Mucosa of rectum (tissue), 2 donors: Measurements from ENCODE around the gene KRT86.

Experiments used
- H3K27ac ChIP-seq, 2 donors: one replicate each; pipeline ENCODE4 v1.7.0; 2013; ENCODE audit warnings: inconsistent platforms in 2 of 2, low read depth in 2 of 2, low read length in 2 of 2
- H3K27me3 ChIP-seq, 2 donors: one replicate each; pipeline ENCODE4 v1.7.0; 2013; ENCODE audit warnings: low read length in 2 of 2; ENCODE audit not compliant: control insufficient read depth in 2 of 2, insufficient read depth in 2 of 2
- H3K36me3 ChIP-seq, 2 donors: one replicate each; pipeline ENCODE4 v1.7.0; 2013; ENCODE audit warnings: low read length in 2 of 2; ENCODE audit not compliant: control insufficient read depth in 2 of 2, insufficient read depth in 2 of 2
- H3K4me1 ChIP-seq, 2 donors: one replicate each; pipeline ENCODE4 v1.7.0; 2013; ENCODE audit warnings: low read length in 2 of 2, mild to moderate bottlenecking in 1 of 2; ENCODE audit not compliant: control insufficient read depth in 2 of 2, insufficient read depth in 2 of 2
- H3K4me3 ChIP-seq, 2 donors: one replicate each; pipeline ENCODE4 v1.7.0; 2013; ENCODE audit warnings: low read length in 2 of 2
- H3K9ac ChIP-seq, 2 donors: one replicate each; pipeline ENCODE4 v1.7.0; 2013; ENCODE audit warnings: low read length in 2 of 2, low read depth in 1 of 2, mild to moderate bottlenecking in 1 of 2
- H3K9me3 ChIP-seq, 2 donors: one replicate each; pipeline ENCODE4 v1.7.0; 2013; ENCODE audit warnings: low read length in 2 of 2; ENCODE audit not compliant: control insufficient read depth in 2 of 2
- donor health status: healthy.
- donor health status: Normal muscosa, but diverticular disease.

The KRT86 gene

GRCh38 chr12:52316290-52316689, 41.8 kb downstream of the KRT86 start:
- no peaks in the 10 kb centered on the region for H3K9me3 ChIP-seq
- no peaks in the 10 kb centered on the region for H3K36me3 ChIP-seq
- H3K27ac ChIP-seq: no peak overlapping the region
- H3K4me1 ChIP-seq: no peaks in the 10 kb centered on the region
- no peak overlapping the region for H3K4me3 ChIP-seq
- H3K9ac ChIP-seq: no peak overlapping the region
- H3K27me3 ChIP-seq: peaks cover 0 to 3% of the 10 kb centered on the region in 2 donors

DNA sequence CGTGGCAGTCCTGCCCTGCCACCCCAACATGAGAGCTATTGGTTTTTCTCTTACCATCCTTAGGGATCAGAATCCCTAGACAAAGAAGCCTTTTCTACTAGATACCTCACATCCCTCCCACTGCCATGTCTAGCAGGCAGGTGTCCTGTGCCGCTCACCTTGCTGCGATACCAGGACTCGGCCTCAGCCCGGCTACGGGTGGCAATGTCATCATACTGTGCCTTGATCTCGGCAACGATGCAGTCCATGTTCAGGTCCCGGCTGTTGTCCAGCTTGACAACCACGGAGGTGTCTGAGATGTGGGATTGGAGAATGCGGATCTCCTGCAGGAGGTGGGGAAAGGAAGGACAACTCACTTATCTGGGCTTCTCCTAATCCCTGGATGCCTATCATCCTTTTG, 42.3 kb downstream of the KRT86 start:
- no peak overlapping the region for H3K9ac ChIP-seq
- H3K9me3 ChIP-seq: no peaks in the 10 kb centered on the region
- no peak overlapping the region for H3K4me3 ChIP-seq
- no peak overlapping the region for H3K27ac ChIP-seq
- H3K4me1 ChIP-seq: no peaks in the 10 kb centered on the region
- peaks cover 0 to 3% of the 10 kb centered on the region in 2 donors for H3K27me3 ChIP-seq
- H3K36me3 ChIP-seq: no peaks in the 10 kb centered on the region

DNA sequence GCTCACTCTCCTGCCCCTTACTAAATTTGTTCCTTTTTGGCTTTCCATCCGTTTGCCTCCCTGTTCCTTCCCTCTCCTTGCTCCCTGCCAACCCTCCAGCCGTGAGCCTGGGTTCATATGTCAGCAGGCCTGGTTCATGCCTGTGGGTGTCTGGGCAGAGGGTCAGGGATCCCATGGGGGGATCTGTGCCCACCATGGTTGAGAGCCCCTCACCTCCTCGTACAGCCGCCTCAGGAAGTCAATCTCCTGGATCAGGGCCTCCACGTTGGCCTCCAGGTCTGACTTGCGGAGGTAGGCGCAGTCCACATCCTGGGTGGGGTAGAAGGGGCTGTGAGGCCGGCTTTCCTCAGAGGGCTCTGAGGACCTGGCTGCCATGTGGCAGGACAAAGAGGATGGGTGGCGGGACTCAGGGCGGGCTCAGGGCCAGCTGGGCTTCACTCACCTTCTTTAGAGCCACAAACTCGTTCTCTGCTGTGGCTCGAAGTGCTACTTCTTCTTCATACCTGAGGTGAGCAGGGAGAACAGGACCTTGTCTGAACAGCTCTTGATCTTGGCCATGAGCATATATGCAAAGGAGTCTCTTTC, 43.1 kb downstream of the KRT86 start:
- Histone ChIP-seq H3K9me3 (no peaks in the 10 kb centered on the region), H3K27ac (no peak overlapping the region), H3K9ac (no peak overlapping the region), H3K4me3 (no peak overlapping the region), H3K4me1 (no peaks in the 10 kb centered on the region), H3K27me3 (peaks cover 0 to 3% of the 10 kb centered on the region in 2 donors), H3K36me3 (no peaks in the 10 kb centered on the region)

GRCh38 chr12:52318241-52318990, 44.0 kb downstream of the KRT86 start:
- Histone ChIP-seq H3K9ac (no peak overlapping the region), H3K27ac (no peak overlapping the region), H3K4me3 (no peak overlapping the region), H3K9me3 (no peaks in the 10 kb centered on the region), H3K4me1 (no peaks in the 10 kb centered on the region), H3K36me3 (no peaks in the 10 kb centered on the region), H3K27me3 (no peaks in the 10 kb centered on the region)

DNA sequence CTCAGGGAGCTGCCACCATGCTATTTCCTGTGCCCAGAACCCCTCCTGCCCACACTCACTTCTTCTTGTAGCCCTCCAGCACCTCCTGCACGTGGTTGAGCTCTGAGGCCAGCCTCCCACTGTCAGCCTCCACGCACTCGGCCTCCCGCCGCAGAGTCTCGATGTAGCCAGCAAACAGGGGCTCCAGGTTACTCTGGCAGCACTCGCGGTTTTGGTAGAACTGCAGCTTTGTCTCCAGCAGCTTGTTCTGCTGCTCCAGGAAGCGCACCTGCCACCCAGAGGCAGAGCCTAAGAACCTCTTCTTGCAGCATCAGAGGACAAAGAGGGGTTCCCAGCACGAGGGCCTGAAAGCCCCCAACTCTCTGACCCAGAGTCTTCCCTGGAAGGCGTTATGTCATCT, 44.7 kb downstream of the KRT86 start:
- Histone ChIP-seq H3K9me3 (no peaks in the 10 kb centered on the region), H3K4me1 (no peaks in the 10 kb centered on the region), H3K9ac (no peak overlapping the region), H3K4me3 (no peak overlapping the region), H3K27me3 (no peaks in the 10 kb centered on the region), H3K36me3 (no peaks in the 10 kb centered on the region), H3K27ac (no peak overlapping the region)

DNA sequence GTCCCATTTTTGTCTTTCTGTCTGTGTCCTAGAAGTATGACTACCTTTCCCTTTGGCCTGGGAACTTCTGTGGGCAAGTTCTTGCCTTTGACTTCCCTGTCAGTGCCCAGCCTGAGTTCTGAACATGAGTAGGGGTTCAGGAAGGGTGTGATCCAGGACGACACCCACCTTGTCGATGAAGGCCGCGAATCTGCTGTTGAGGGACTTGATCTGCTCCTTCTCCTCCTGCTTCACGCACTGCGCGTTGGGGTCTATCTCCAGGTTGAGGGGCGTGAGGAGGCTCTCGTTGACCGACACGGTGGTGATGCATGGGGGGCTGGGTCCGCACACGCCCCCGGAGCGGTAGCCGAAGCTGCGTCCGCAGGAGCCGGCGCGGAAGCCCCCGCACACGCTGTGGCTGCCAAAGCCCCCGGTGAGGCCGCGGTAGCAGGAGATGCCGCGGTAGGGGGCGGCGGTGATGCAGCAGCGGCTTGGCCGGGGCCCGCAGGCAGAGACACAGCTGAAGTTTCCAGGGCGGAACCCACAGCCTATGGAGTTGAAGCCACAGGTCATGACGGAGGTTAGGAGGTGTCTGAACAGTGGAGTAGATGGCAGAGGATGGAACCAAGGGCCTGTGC, 46.4 kb downstream of the KRT86 start, which contains the start of gene KRT83:
TSS of gene KRT83 (minus strand) at position 615 of the 617 bp plus-strand sequence. CDS start at position 552, 63 bp downstream.
- Histone ChIP-seq H3K36me3 (no peaks in the 10 kb centered on the region), H3K9me3 (no peaks in the 10 kb centered on the region), H3K4me1 (no peaks in the 10 kb centered on the region), H3K27me3 (no peaks in the 10 kb centered on the region), H3K27ac (no peak within 1 kb of the TSS), H3K9ac (no peak within 1 kb of the TSS), H3K4me3 (no peak within 1 kb of the TSS)

DNA sequence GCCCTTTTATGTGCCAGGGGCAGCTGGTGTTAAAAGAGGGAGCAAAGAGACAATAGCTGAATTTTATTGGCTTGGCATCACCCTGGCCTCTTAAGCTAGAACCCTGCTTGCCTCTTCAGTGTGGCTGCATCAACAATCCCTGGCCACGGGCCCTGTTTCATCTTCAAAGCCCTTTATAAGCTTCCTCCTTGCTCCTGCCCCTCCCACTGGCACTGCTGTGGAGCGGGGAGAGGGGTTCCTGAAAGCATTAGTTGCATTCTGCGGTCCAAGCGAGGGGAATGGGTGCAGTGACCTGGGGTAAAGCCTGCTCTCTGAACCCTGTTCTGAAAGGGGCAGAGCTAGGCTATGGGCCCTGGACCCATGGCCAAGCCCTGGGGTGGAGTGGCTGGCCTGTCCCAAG, 47.0 kb downstream of the KRT86 start:
- no peak overlapping the region for H3K9ac ChIP-seq
- no peaks in the 10 kb centered on the region for H3K4me1 ChIP-seq
- no peak overlapping the region for H3K4me3 ChIP-seq
- no peaks in the 10 kb centered on the region for H3K27me3 ChIP-seq
- H3K9me3 ChIP-seq: no peaks in the 10 kb centered on the region
- no peaks in the 10 kb centered on the region for H3K36me3 ChIP-seq
- H3K27ac ChIP-seq: no peak overlapping the region

DNA sequence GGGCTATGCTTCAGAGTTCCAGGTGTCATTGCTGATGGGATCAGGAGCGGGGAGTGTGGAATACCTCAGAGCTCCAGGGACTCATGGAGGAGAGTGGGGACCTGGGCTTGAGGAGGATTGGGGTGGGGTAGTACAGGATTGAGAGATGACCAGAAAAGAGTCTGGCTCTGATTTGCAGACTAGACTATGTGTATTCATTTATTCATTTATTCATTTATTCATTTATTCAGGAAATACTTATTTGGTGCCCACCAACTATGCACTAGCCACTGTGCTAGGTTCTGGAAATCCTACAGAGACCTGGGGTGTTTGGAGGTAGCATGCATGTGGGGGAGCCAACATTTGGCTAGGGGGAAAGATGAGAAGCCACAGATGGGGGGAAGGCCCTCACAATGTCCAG, 47.6 kb downstream of the KRT86 start:
- no peaks in the 10 kb centered on the region for H3K27me3 ChIP-seq
- no peaks in the 10 kb centered on the region for H3K36me3 ChIP-seq
- no peak overlapping the region for H3K9ac ChIP-seq
- H3K4me3 ChIP-seq: no peak overlapping the region
- H3K27ac ChIP-seq: no peak overlapping the region
- H3K9me3 ChIP-seq: no peaks in the 10 kb centered on the region
- H3K4me1 ChIP-seq: no peaks in the 10 kb centered on the region

DNA sequence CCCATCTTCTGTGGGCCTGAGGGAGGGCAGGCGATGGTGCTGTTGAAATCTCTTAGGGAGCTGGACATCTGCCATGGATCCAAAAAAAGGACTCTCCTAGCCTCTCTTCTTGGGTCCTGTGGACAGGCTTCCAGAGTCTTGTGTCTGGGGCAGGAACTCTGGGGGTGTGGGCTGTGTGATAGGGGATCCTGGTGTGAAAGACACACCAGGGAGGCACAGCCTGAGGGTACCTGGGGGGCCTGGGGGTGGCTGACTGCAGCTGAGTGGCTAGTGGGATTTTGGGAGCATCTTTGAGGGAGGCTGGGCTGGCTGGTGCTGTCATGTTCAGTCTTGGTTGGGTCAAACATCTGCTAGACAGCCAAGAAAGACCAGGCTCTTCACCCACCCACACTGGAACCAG, 48.6 kb downstream of the KRT86 start:
- Histone ChIP-seq H3K4me1 (no peaks in the 10 kb centered on the region), H3K9me3 (no peaks in the 10 kb centered on the region), H3K9ac (no peak overlapping the region), H3K4me3 (no peak overlapping the region), H3K36me3 (no peaks in the 10 kb centered on the region), H3K27ac (no peak overlapping the region), H3K27me3 (no peaks in the 10 kb centered on the region)

DNA sequence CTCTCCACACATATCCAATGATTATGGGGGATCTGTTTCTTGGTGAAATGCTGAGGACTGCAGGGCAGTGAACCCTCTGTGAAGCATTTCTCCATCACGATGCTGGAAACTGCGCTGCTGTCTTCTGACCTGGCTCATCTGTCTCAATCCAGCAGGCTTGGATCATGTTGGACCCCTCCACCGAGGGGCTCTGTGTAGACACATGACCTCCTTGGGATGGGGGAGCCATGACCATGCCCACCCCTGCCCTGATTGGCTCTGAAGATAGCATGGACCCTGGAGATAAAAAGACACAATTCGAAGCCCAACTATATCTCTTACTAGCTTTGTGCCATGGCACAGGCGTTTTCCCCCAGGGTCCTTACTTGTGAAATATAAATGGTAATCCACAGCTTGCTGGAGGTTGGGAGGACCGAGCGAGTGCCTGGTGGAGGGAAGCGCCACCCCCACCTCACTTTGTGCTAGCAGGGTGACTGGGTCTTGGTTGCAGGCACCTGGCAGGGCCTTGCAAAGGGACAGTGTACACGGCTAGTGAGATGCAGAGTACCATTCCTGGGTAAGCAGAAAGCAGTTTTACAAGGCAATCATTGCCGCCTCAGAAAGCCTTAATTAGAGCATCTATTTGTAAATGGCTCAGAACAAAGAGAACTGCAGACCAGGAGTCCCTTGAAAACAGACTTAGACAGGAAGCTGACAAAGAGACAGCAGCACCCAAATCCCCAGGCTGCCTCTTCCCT, 49.1 kb downstream of the KRT86 start:
- H3K27me3 ChIP-seq: peaks cover 0 to 2% of the 10 kb centered on the region in 2 donors

More for the DNA sequence above, 49.1 kb downstream of the KRT86 start:
- Histone ChIP-seq H3K36me3 (no peaks in the 10 kb centered on the region), H3K27ac (no peak overlapping the region), H3K9me3 (no peaks in the 10 kb centered on the region), H3K9ac (no peak overlapping the region), H3K4me1 (no peaks in the 10 kb centered on the region), H3K4me3 (no peak overlapping the region)
